ENCODE results near the gene FBXL20.

Gene FBXL20

GRCh38 chr17:39225959-39226683, 175.3 kb downstream of the FBXL20 start:
- no peak for DNase-seq (ENCODE audit: low read depth)

- no peak for DNase-seq (ENCODE audit: low read depth)
Observed at GRCh38 chr17:39225308-39225958, 176.0 kb downstream of the FBXL20 start, which contains the start of gene STAC2. Gene STAC2, minus strand, starts transcription at chr17:39225945. Its CDS starts 443 bp downstream, at chr17:39225502.

- no peak for DNase-seq (ENCODE audit: low read depth)
Observed at GRCh38 chr17:39224778-39225307, 176.6 kb downstream of the FBXL20 start.

- no peak for DNase-seq (ENCODE audit: low read depth)
Observed at GRCh38 chr17:39223907-39224777, 177.3 kb downstream of the FBXL20 start.

GRCh38 chr17:39222866-39223834, 178.3 kb downstream of the FBXL20 start:
- DNase-seq (ENCODE audit: low read depth): no peak

- DNase-seq (ENCODE audit: low read depth): no peak
Observed at GRCh38 chr17:39222151-39222550, 179.3 kb downstream of the FBXL20 start.

- DNase-seq (ENCODE audit: low read depth): no peak
Observed at GRCh38 chr17:39221572-39221971, 179.9 kb downstream of the FBXL20 start.

- no peak for DNase-seq (ENCODE audit: low read depth)
Observed at GRCh38 chr17:39219647-39220154, 181.7 kb downstream of the FBXL20 start.

GRCh38 chr17:39218906-39219305, 182.5 kb downstream of the FBXL20 start:
- DNase-seq (ENCODE audit: low read depth): no peak

- no peak for DNase-seq (ENCODE audit: low read depth)
Observed at GRCh38 chr17:39217734-39218369, 183.6 kb downstream of the FBXL20 start.

GRCh38 chr17:39213852-39214251, 187.6 kb downstream of the FBXL20 start:
- DNase-seq (ENCODE audit: low read depth): no peak

- no peak for DNase-seq (ENCODE audit: low read depth)
Observed at GRCh38 chr17:39212841-39213480, 188.5 kb downstream of the FBXL20 start.

- no peak for DNase-seq (ENCODE audit: low read depth)
Observed at GRCh38 chr17:39212195-39212810, 189.1 kb downstream of the FBXL20 start.

- no peak for DNase-seq (ENCODE audit: low read depth)
Observed at GRCh38 chr17:39210093-39210434, 191.4 kb downstream of the FBXL20 start.

GRCh38 chr17:39209317-39210092, 191.9 kb downstream of the FBXL20 start:
- DNase-seq (ENCODE audit: low read depth): no peak

- no peak for DNase-seq (ENCODE audit: low read depth)
Observed at GRCh38 chr17:39208893-39209292, 192.5 kb downstream of the FBXL20 start.

GRCh38 chr17:39208136-39208535, 193.3 kb downstream of the FBXL20 start:
- no peak for DNase-seq (ENCODE audit: low read depth)

- DNase-seq (ENCODE audit: low read depth): no peak
Observed at GRCh38 chr17:39205112-39205526, 196.3 kb downstream of the FBXL20 start.

GRCh38 chr17:39204245-39204644, 197.2 kb downstream of the FBXL20 start:
- no peak for DNase-seq (ENCODE audit: low read depth)
